H9 (cell line): ENCODE results near the gene CAPN3. TPM values are rescaled to one million over a fixed set of nuclear protein-coding genes. Genes with fewer than 3 reads are reported as not detected.

Experiments used
- DNase-seq: peaks from one replicate; pipeline ENCODE4 v3.0.0-alpha.2; 2017
- H2AFZ ChIP-seq: one replicate; pipeline ENCODE4 v1.6.1; 2013; ENCODE audit warnings: mild to moderate bottlenecking, low read length, control low read depth, moderate library complexity
- H2AK5ac ChIP-seq: 2 replicates; pipeline ENCODE4 v1.6.1; 2013; ENCODE audit warnings: low read length, control low read depth, mixed read lengths; ENCODE audit not compliant: insufficient read length
- H2BK120ac ChIP-seq: one replicate; pipeline ENCODE4 v1.6.1; 2013; ENCODE audit warnings: low read depth, mild to moderate bottlenecking, low read length, control low read depth, inconsistent platforms; ENCODE audit not compliant: poor library complexity, severe bottlenecking
- H2BK12ac ChIP-seq: 2 replicates; pipeline ENCODE4 v1.6.1; 2013; ENCODE audit warnings: low read length, control low read depth, mixed read lengths, low read depth; ENCODE audit not compliant: insufficient read length
- H2BK15ac ChIP-seq: 2 replicates; pipeline ENCODE4 v1.6.1; 2013; ENCODE audit warnings: low read depth, low read length, control low read depth
- H2BK20ac ChIP-seq: one replicate; pipeline ENCODE4 v1.6.1; 2013; ENCODE audit warnings: low read depth, mild to moderate bottlenecking, low read length, control low read depth, inconsistent platforms; ENCODE audit not compliant: poor library complexity, severe bottlenecking
- H2BK5ac ChIP-seq: 2 replicates; pipeline ENCODE4 v1.6.1; 2013; ENCODE audit warnings: low read length, control low read depth, mixed read lengths; ENCODE audit not compliant: insufficient read length
- H3K14ac ChIP-seq: 2 replicates; pipeline ENCODE4 v1.6.1; 2013; ENCODE audit warnings: low read length, control low read depth; ENCODE audit not compliant: insufficient read depth
- H3K18ac ChIP-seq: 2 replicates; pipeline ENCODE4 v1.6.1; 2013; ENCODE audit warnings: low read depth, mild to moderate bottlenecking, mixed read lengths, low read length, control low read depth; ENCODE audit not compliant: insufficient read length
- H3K23ac ChIP-seq: 2 replicates; pipeline ENCODE4 v1.6.1; 2013; ENCODE audit warnings: low read length, control low read depth, mixed read lengths, low read depth; ENCODE audit not compliant: insufficient read length
- H3K23me2 ChIP-seq: 2 replicates; pipeline ENCODE4 v1.6.1; 2013; ENCODE audit warnings: low read depth, mild to moderate bottlenecking, mixed read lengths, low read length, control low read depth; ENCODE audit not compliant: insufficient read length, poor library complexity, severe bottlenecking
- H3K27ac ChIP-seq: 2 replicates; pipeline ENCODE4 v1.5.1; 2013; ENCODE audit warnings: low read length, control low read depth, mixed read lengths, low read depth; ENCODE audit not compliant: insufficient read length
- H3K27me3 ChIP-seq: 2 replicates; pipeline ENCODE4 v1.6.1; 2013; ENCODE audit warnings: low read length, control low read depth, inconsistent platforms; ENCODE audit not compliant: insufficient read depth
- H3K4ac ChIP-seq: 2 replicates; pipeline ENCODE4 v1.6.1; 2013; ENCODE audit warnings: low read depth, mild to moderate bottlenecking, control low read depth, inconsistent platforms, low read length, moderate library complexity
- H3K4me1 ChIP-seq: 2 replicates; pipeline ENCODE4 v1.6.1; 2013; ENCODE audit warnings: low read length, control low read depth, inconsistent platforms; ENCODE audit not compliant: insufficient read depth
- H3K4me2 ChIP-seq: 2 replicates; pipeline ENCODE4 v1.6.1; 2013; ENCODE audit warnings: low read length, control low read depth, mixed read lengths; ENCODE audit not compliant: insufficient read length, insufficient read depth
- H3K56ac ChIP-seq: 2 replicates; pipeline ENCODE4 v1.6.1; 2013; ENCODE audit warnings: low read depth, mild to moderate bottlenecking, mixed read lengths, low read length, control low read depth; ENCODE audit not compliant: insufficient read length
- H3K79me1 ChIP-seq: 2 replicates; pipeline ENCODE4 v1.6.1; 2013; ENCODE audit warnings: low read depth, mild to moderate bottlenecking, moderate library complexity, low read length, control low read depth, inconsistent platforms; ENCODE audit not compliant: insufficient read depth, poor library complexity, severe bottlenecking
- H3K79me2 ChIP-seq: 2 replicates; pipeline ENCODE4 v1.6.1; 2013; ENCODE audit warnings: low read length, control low read depth, inconsistent platforms; ENCODE audit not compliant: insufficient read depth
- H3K9ac ChIP-seq: 2 replicates; pipeline ENCODE4 v1.6.1; 2013; ENCODE audit warnings: low read length, control low read depth, mixed read lengths; ENCODE audit not compliant: insufficient read length; ENCODE audit errors: extremely low read depth
- H3K9me3 ChIP-seq: one replicate; pipeline ENCODE4 v1.6.1; 2013; ENCODE audit warnings: low read depth, low read length, inconsistent platforms; ENCODE audit not compliant: control insufficient read depth
- H3T11ph ChIP-seq: one replicate; pipeline ENCODE4 v1.6.1; 2013; ENCODE audit warnings: mild to moderate bottlenecking, low read length, control low read depth, inconsistent platforms
- H4K20me1 ChIP-seq: one replicate; pipeline ENCODE4 v1.6.1; 2013; ENCODE audit not compliant: control insufficient read depth, insufficient read length, insufficient read depth
- H4K5ac ChIP-seq: 2 replicates; pipeline ENCODE4 v1.6.1; 2013; ENCODE audit warnings: low read depth, mild to moderate bottlenecking, mixed read lengths, low read length, control low read depth; ENCODE audit not compliant: insufficient read length
- H4K8ac ChIP-seq: replicated peaks from 2 replicates; pipeline ENCODE4 v1.6.1; 2013; ENCODE audit warnings: low read length, control low read depth, mixed read lengths, low read depth; ENCODE audit not compliant: insufficient read length
- H4K91ac ChIP-seq: 2 replicates; pipeline ENCODE4 v1.6.1; 2013; ENCODE audit warnings: low read depth, mild to moderate bottlenecking, moderate library complexity, mixed read lengths, low read length, control low read depth; ENCODE audit not compliant: insufficient read length
- H3K27ac Mint-ChIP-seq, 3 experiments: 2 replicates in 2 of 3; 3 replicates in 1 of 3; pipeline ENCODE4 v1.8.0; 2020 to 2021; ENCODE audit warnings: mixed read lengths in 3 of 3, mild to moderate bottlenecking in 1 of 3, moderate library complexity in 1 of 3
- H3K27me3 Mint-ChIP-seq: 2 replicates; pipeline ENCODE4 v1.8.0; 2021; ENCODE audit warnings: low read depth, mild to moderate bottlenecking, moderate library complexity, mixed read lengths
- H3K36me3 Mint-ChIP-seq, 3 experiments: 2 replicates in 2 of 3; 3 replicates in 1 of 3; pipeline ENCODE4 v1.8.0; 2020 to 2021; ENCODE audit warnings: low read depth in 3 of 3, mixed read lengths in 3 of 3; ENCODE audit not compliant: insufficient read depth in 1 of 3
- H3K4me1 Mint-ChIP-seq, 2 experiments: 2 replicates each; pipeline ENCODE4 v1.8.0; 2020; ENCODE audit warnings: mixed read lengths in 2 of 2
- H3K4me3 Mint-ChIP-seq, 2 experiments: 2 replicates in 1 of 2; 3 replicates in 1 of 2; pipeline ENCODE4 v1.8.0; 2020 to 2021; ENCODE audit warnings: mild to moderate bottlenecking in 2 of 2, mixed read lengths in 2 of 2, moderate library complexity in 1 of 2
- H3K9me3 Mint-ChIP-seq, 2 experiments: 2 replicates in 1 of 2; 3 replicates in 1 of 2; pipeline ENCODE4 v1.8.0; 2020; ENCODE audit warnings: mild to moderate bottlenecking in 2 of 2, mixed read lengths in 2 of 2, moderate library complexity in 1 of 2
- CTCF ChIP-seq: fragments of 200-600 bp; sonication (generic); conservative IDR thresholded peaks from 3 replicates; pipeline ENCODE4 v1.8.0; 2021; ENCODE audit warnings: antibody characterized with exemption, mild to moderate bottlenecking
- WGBS: extraction: QIAGEN DNeasy Blood & Tissue Kit; methylation state at CpG from one replicate; pipeline ENCODE4 v1.1.7; 2013; ENCODE audit warnings: missing lambda C conversion rate, low lambda C conversion rate, mixed read lengths; ENCODE audit not compliant: insufficient read length; ENCODE audit errors: extremely low coverage; 5-methylcytosine and 5-hydroxymethylcytosine counted together
- total RNA-seq: library from RNA; stranded (reverse); gene quantifications from 2 replicates; pipeline ENCODE4 v1.2.1, GENCODE V29; 2021

CAPN3 gene
- total RNA-seq, 1 experiment from 2014 or later, result 0.31 TPM

GRCh38 chr15:42371096-42371495 is 11.8 kb downstream of the CAPN3 start:
- Histone ChIP-seq H3K23ac (no peak overlapping the region), H3K27ac (no peak overlapping the region), H4K8ac (no peak overlapping the region), H3K4ac (no peak overlapping the region), H2BK20ac (no peak overlapping the region), H2AK5ac (no peak overlapping the region), H3K23me2 (no peaks in the 10 kb centered on the region), H3K27me3 (no peaks in the 10 kb centered on the region), H3K4me2 (no peak overlapping the region), H3K9me3 (no peaks in the 10 kb centered on the region), H3K18ac (no peak overlapping the region), H3K79me2 (no peaks in the 10 kb centered on the region), H2BK120ac (no peak overlapping the region), H3K4me1 (no peaks in the 10 kb centered on the region), H4K5ac (no peak overlapping the region), H2AFZ (no peak overlapping the region), H3T11ph (no peak overlapping the region), H4K91ac (no peak overlapping the region), H3K9ac (no peak overlapping the region), H2BK5ac (no peak overlapping the region), H3K56ac (no peak overlapping the region), H2BK12ac (no peak overlapping the region), H2BK15ac (no peak overlapping the region), H4K20me1 (no peaks in the 10 kb centered on the region), H3K14ac (no peak overlapping the region), H3K79me1 (no peaks in the 10 kb centered on the region)
- Mint-ChIP-seq H3K36me3 (peaks cover 7 to 16% (median 9%) of the 10 kb centered on the region in 3 experiments; a peak in 6 of 7 replicates), H3K4me1 (no peaks in the 10 kb centered on the region), H3K4me3 (no peak overlapping the region), H3K9me3 (peaks cover 19 to 21% of the 10 kb centered on the region in 2 experiments), H3K27me3 (peaks cover 6% of the 10 kb centered on the region), H3K27ac (no peak overlapping the region)
- TF ChIP-seq CTCF, result no peak
- no peak for DNase-seq
- WGBS, result no CpG with 5 or more reads among the region's 2 CpGs
